Astrocyte (in vitro differentiated cells and primary cell): ENCODE results near the gene ARHGAP33. TPM values are rescaled to one million over a fixed set of nuclear protein-coding genes. Genes with fewer than 3 reads are reported as not detected.

Experiments
- DNase-seq: peaks from one replicate; pipeline ENCODE4 v3.0.0-alpha.2; 2010; ENCODE audit warnings: low read depth
- FAIRE-seq: peaks from 2 replicates; lab custom pipeline; 2011; peaks lifted over from hg19 to GRCh38; lab: Jason Lieb, UNC
- H2AFZ ChIP-seq: 2 replicates; pipeline ENCODE4 v1.6.0; 2012; ENCODE audit warnings: low read depth, low read length, inconsistent platforms
- H3K27ac ChIP-seq: 2 replicates; pipeline ENCODE4 v1.5.1; 2011; ENCODE audit warnings: low read depth, low read length, inconsistent platforms
- H3K27me3 ChIP-seq: 2 replicates; pipeline ENCODE4 v1.6.0; 2011; ENCODE audit warnings: low read length, inconsistent platforms; ENCODE audit not compliant: insufficient read depth
- H3K36me3 ChIP-seq: 2 replicates; pipeline ENCODE4 v1.5.1; 2011; ENCODE audit warnings: low read length, inconsistent platforms; ENCODE audit not compliant: insufficient read depth
- H3K4me1 ChIP-seq: 2 replicates; pipeline ENCODE4 v1.5.1; 2011; ENCODE audit warnings: low read length, inconsistent platforms; ENCODE audit not compliant: insufficient read depth
- H3K4me2 ChIP-seq: 2 replicates; pipeline ENCODE4 v1.6.0; 2012; ENCODE audit warnings: low read length, inconsistent platforms
- H3K4me3 ChIP-seq: 2 replicates; pipeline ENCODE4 v1.5.1; 2011; ENCODE audit warnings: low read depth, mild to moderate bottlenecking, low read length, inconsistent platforms; ENCODE audit not compliant: insufficient read depth
- H3K79me2 ChIP-seq: 2 replicates; pipeline ENCODE4 v1.6.0; 2012; ENCODE audit warnings: mild to moderate bottlenecking, low read length, inconsistent platforms; ENCODE audit not compliant: insufficient read depth
- H3K9ac ChIP-seq: 2 replicates; pipeline ENCODE4 v1.6.0; 2012; ENCODE audit warnings: mild to moderate bottlenecking, low read length, inconsistent platforms
- H3K9me3 ChIP-seq: 2 replicates; pipeline ENCODE4 v1.5.1; 2012; ENCODE audit warnings: low read depth, mild to moderate bottlenecking, low read length, inconsistent platforms; ENCODE audit not compliant: insufficient read depth
- H4K20me1 ChIP-seq: 2 replicates; pipeline ENCODE4 v1.6.0; 2012; ENCODE audit warnings: low read length, inconsistent platforms; ENCODE audit not compliant: insufficient read depth
- H3K27ac Mint-ChIP-seq: one replicate; pipeline ENCODE4 v1.8.0; 2021; ENCODE audit warnings: mild to moderate bottlenecking, mixed read lengths; ENCODE audit not compliant: unreplicated experiment
- H3K27me3 Mint-ChIP-seq: one replicate; pipeline ENCODE4 v1.8.0; 2021; ENCODE audit warnings: low read depth, mixed read lengths; ENCODE audit not compliant: unreplicated experiment
- H3K36me3 Mint-ChIP-seq: one replicate; pipeline ENCODE4 v1.8.0; 2021; ENCODE audit warnings: low read depth, mixed read lengths; ENCODE audit not compliant: unreplicated experiment
- H3K4me1 Mint-ChIP-seq: one replicate; pipeline ENCODE4 v1.8.0; 2021; ENCODE audit warnings: low read depth, mixed read lengths; ENCODE audit not compliant: unreplicated experiment
- H3K4me3 Mint-ChIP-seq: one replicate; pipeline ENCODE4 v1.8.0; 2021; ENCODE audit warnings: mild to moderate bottlenecking, moderate library complexity, mixed read lengths; ENCODE audit not compliant: unreplicated experiment
- H3K9me3 Mint-ChIP-seq: one replicate; pipeline ENCODE4 v1.8.0; 2021; ENCODE audit warnings: mild to moderate bottlenecking, mixed read lengths; ENCODE audit not compliant: unreplicated experiment
- EZH2 ChIP-seq: IDR thresholded peaks from 2 replicates; pipeline ENCODE4 v1.6.1; 2012; ENCODE audit warnings: mild to moderate bottlenecking, low read length, inconsistent platforms; ENCODE audit not compliant: insufficient read depth
- total RNA-seq: library from RNA; stranded (reverse); gene quantifications from 2 replicates; pipeline ENCODE4 v1.2.1, GENCODE V29; 2021
- TF ChIP-seq, protein P1 (sequence below): IDR thresholded peaks from 2 replicates; pipeline ENCODE4 v1.5.1; 2011; ENCODE audit warnings: low read depth, mild to moderate bottlenecking, inconsistent platforms, low read length, moderate library complexity; ENCODE audit not compliant: insufficient read depth

Gene ARHGAP33
- total RNA-seq, 1 donor from 2014 or later: 5.5 TPM

DNA sequence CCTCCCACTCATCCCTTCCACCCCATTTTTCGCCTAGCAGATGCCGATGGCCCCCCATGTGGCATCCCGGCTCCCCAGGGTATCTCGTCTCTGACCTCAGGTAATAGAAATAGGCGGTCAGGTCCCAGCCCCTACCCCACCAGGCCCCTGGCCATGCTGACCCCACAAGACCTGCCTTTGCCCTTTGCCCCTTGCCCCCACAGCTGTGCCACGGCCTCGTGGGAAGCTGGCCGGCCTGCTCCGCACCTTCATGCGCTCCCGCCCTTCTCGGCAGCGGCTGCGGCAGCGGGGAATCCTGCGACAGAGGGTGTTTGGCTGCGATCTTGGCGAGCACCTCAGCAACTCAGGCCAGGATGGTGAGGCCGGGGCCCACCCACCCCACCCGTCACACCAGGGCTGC is 5.4 kb downstream of the ARHGAP33 start:
- FAIRE-seq (no peak), DNase-seq (no peak)
- Histone ChIP-seq H3K9me3 (no peaks in the 10 kb centered on the region), H4K20me1 (peaks cover 9% of the 10 kb centered on the region), H2AFZ (no peak overlapping the region), H3K27me3 (no peaks in the 10 kb centered on the region), H3K4me3 (no peak overlapping the region), H3K9ac (no peak overlapping the region), H3K4me1 (peaks cover 13% of the 10 kb centered on the region), H3K4me2 (no peak overlapping the region), H3K79me2 (peaks cover 5% of the 10 kb centered on the region), H3K36me3 (no peaks in the 10 kb centered on the region), H3K27ac (no peak overlapping the region)
- H3K4me1 Mint-ChIP-seq: peaks cover 11% of the 10 kb centered on the region
- H3K4me3 Mint-ChIP-seq: no peak overlapping the region
- H3K9me3 Mint-ChIP-seq: peaks cover 4% of the 10 kb centered on the region
- TF ChIP-seq, protein P1, sequence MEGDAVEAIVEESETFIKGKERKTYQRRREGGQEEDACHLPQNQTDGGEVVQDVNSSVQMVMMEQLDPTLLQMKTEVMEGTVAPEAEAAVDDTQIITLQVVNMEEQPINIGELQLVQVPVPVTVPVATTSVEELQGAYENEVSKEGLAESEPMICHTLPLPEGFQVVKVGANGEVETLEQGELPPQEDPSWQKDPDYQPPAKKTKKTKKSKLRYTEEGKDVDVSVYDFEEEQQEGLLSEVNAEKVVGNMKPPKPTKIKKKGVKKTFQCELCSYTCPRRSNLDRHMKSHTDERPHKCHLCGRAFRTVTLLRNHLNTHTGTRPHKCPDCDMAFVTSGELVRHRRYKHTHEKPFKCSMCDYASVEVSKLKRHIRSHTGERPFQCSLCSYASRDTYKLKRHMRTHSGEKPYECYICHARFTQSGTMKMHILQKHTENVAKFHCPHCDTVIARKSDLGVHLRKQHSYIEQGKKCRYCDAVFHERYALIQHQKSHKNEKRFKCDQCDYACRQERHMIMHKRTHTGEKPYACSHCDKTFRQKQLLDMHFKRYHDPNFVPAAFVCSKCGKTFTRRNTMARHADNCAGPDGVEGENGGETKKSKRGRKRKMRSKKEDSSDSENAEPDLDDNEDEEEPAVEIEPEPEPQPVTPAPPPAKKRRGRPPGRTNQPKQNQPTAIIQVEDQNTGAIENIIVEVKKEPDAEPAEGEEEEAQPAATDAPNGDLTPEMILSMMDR: no peak
- no peak for TF ChIP-seq EZH2
- H3K27me3 Mint-ChIP-seq: peaks cover 38% of the 10 kb centered on the region
- H3K36me3 Mint-ChIP-seq: peaks cover 11% of the 10 kb centered on the region
- H3K27ac Mint-ChIP-seq: no peak overlapping the region

DNA sequence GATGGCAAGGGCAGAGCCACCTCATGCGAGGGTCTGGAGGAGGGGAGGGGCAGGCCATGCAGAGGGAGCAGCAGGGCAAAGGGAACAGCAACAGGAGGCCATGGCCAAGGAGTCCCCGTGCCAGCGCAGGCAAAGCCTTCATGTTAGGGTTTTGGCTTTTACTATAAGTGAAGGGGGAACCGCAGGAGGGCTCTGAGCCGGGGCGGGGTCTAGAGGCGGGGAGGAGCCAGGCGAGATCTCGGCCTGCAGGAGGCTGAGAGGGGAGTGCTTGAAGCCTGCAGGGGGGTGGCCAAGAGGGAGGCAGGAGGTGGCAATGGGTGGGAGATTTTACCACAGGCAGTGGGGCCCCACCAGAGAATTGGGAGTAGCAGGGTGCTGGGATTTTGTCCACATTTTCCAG is 6.3 kb downstream of the ARHGAP33 start:
- DNase-seq (no peak), FAIRE-seq (no peak)
- Histone ChIP-seq H3K27me3 (no peaks in the 10 kb centered on the region), H3K9me3 (no peaks in the 10 kb centered on the region), H3K27ac (no peak overlapping the region), H4K20me1 (peaks cover 7% of the 10 kb centered on the region), H3K36me3 (no peaks in the 10 kb centered on the region), H3K4me2 (no peak overlapping the region), H3K79me2 (no peaks in the 10 kb centered on the region), H3K4me3 (no peak overlapping the region), H3K9ac (no peak overlapping the region), H2AFZ (no peak overlapping the region), H3K4me1 (peaks cover 5% of the 10 kb centered on the region)
- TF ChIP-seq, protein P1: no peak
- no peak for TF ChIP-seq EZH2
- H3K36me3 Mint-ChIP-seq: peaks cover 11% of the 10 kb centered on the region
- no peak overlapping the region for H3K4me3 Mint-ChIP-seq
- peaks cover 39% of the 10 kb centered on the region for H3K27me3 Mint-ChIP-seq
- peaks cover 3% of the 10 kb centered on the region for H3K9me3 Mint-ChIP-seq
- no peak overlapping the region for H3K27ac Mint-ChIP-seq
- peaks cover 10% of the 10 kb centered on the region for H3K4me1 Mint-ChIP-seq

DNA sequence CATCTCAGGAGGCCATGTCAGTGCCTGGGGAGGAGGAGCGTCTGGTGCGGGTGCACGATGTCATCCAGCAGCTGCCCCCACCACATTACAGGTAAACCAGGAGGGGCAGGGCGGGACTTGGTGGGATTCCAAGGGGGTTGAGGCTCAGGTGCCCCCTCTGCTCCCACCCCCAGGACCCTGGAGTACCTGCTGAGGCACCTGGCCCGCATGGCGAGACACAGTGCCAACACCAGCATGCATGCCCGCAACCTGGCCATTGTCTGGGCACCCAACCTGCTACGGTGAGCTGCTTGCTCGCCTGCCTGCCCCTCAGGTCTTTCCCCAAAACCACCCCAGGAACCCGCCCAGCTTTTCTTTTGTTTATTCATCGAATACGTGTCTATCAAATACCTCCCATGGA is 7.2 kb downstream of the ARHGAP33 start:
- Mint-ChIP-seq H3K4me3 (no peak overlapping the region), H3K36me3 (peaks cover 11% of the 10 kb centered on the region), H3K27ac (no peak overlapping the region), H3K4me1 (peaks cover 4% of the 10 kb centered on the region), H3K9me3 (no peaks in the 10 kb centered on the region), H3K27me3 (peaks cover 35% of the 10 kb centered on the region)
- Histone ChIP-seq H2AFZ (no peak overlapping the region), H3K9me3 (no peaks in the 10 kb centered on the region), H3K4me3 (no peak overlapping the region), H3K4me1 (no peaks in the 10 kb centered on the region), H4K20me1 (no peaks in the 10 kb centered on the region), H3K9ac (no peak overlapping the region), H3K79me2 (no peaks in the 10 kb centered on the region), H3K27ac (no peak overlapping the region), H3K36me3 (no peaks in the 10 kb centered on the region), H3K27me3 (no peaks in the 10 kb centered on the region), H3K4me2 (no peak overlapping the region)
- DNase-seq: no peak
- no peak for TF ChIP-seq EZH2
- TF ChIP-seq, protein P1: no peak
- FAIRE-seq: no peak
